ENCODE measurements around the gene DNAJB11. TPM values are rescaled to one million over a fixed set of nuclear protein-coding genes. Genes with fewer than 3 reads are reported as not detected.

The DNAJB11 gene
- total and polyA plus RNA-seq, 2 of the 4 experiments (the other 2 are of a cell fraction), result 27.4 to 48.6 TPM

GRCh38 chr3:186540835-186541226 is 29.7 kb upstream of the DNAJB11 start:
- WGBS, 2 experiments (ENCODE audit: extremely low coverage in 2 of 2, insufficient read length in 1 of 2), result no CpG with 5 or more reads among the region's 2 CpGs
- Histone ChIP-seq H3K9me1 (ENCODE audit: insufficient read depth, low read length) (no peaks in the 10 kb centered on the region; the same call in 1 of the 2 replicates), H2BK15ac (ENCODE audit: low read depth, low read length) (no peak overlapping the region), H2AK5ac (ENCODE audit: low read depth, low read length) (no peak overlapping the region), H3K4ac (ENCODE audit: low read depth, low read length) (no peak overlapping the region), H3K18ac (ENCODE audit: low read depth, low read length) (no peak overlapping the region), H3K27me3 (ENCODE audit: control insufficient read depth, insufficient read depth, low read length) (no peaks in the 10 kb centered on the region), H3K4me2 (ENCODE audit: low read depth, low read length) (no peak overlapping the region), H3K79me1 (ENCODE audit: low read depth in 1 of 2, low read length in 2 of 2) (no peaks in the 10 kb centered on the region), H3K14ac (replicated peaks; ENCODE audit: low read depth, low read length) (no peak overlapping the region), H2BK120ac (ENCODE audit: low read depth, low read length) (no peak overlapping the region), H3K27ac (ENCODE audit: insufficient read depth, low read length) (no peak overlapping the region), H3K9me3 (ENCODE audit: control insufficient read depth, insufficient read depth, low read length) (no peaks in the 10 kb centered on the region), H4K91ac (ENCODE audit: insufficient read depth, low read depth, low read length) (no peak overlapping the region), H2BK20ac (ENCODE audit: low read depth, low read length) (no peak overlapping the region), H3K23ac (ENCODE audit: low read depth, low read length) (no peak overlapping the region), H2AFZ (replicated peaks; ENCODE audit: low read length, poor library complexity) (no peak overlapping the region), H4K20me1 (ENCODE audit: insufficient read depth, low read length) (no peaks in the 10 kb centered on the region), H2BK5ac (ENCODE audit: low read depth, low read length, poor library complexity, severe bottlenecking) (no peak overlapping the region), H3K4me1 (ENCODE audit: control insufficient read depth, insufficient read depth, low read length) (no peaks in the 10 kb centered on the region), H3K56ac (ENCODE audit: extremely low read depth, insufficient read depth, low read length) (no peak overlapping the region), H4K8ac (ENCODE audit: low read depth in 2 of 2, low read length in 2 of 2) (no peak overlapping the region), H3K36me3 (ENCODE audit: control insufficient read depth, insufficient read depth, low read length) (0 out of 2 replicates have a peak, but pooled peaks cover 2% of the 10 kb centered on the region), H3K9ac (ENCODE audit: low read depth, low read length) (no peak overlapping the region), H2AK9ac (replicated peaks; ENCODE audit: low read depth, low read length, poor library complexity) (no peak overlapping the region), H4K5ac (ENCODE audit: low read depth, low read length) (no peak overlapping the region), H3K4me3 (ENCODE audit: insufficient read depth, low read depth, low read length) (no peak overlapping the region)
- peak; percentile 28 for DNase-seq
- TF ChIP-seq BHLHE40 (IDR thresholded peaks at IDR 0.05; ENCODE audit: low read depth, low read length), result 0 out of 2 replicates have a peak, but pooled peaks have one; percentile 11
- no peak for TF ChIP-seq CTCF (conservative IDR thresholded peaks at IDR 0.05; ENCODE audit: low read depth, low read length)
- TF ChIP-seq FOS (IDR thresholded peaks at IDR 0.05; ENCODE audit: low read depth, low read length), result peak; percentile 49; the same call in 1 of the 2 replicates
- TF ChIP-seq MAZ (IDR thresholded peaks at IDR 0.05; ENCODE audit: borderline replicate concordance, low read depth, low read length), result no peak
- TF ChIP-seq SMC3 (IDR thresholded peaks at IDR 0.05; ENCODE audit: low read depth, low read length), result no peak
- TF ChIP-seq CHD1 (IDR thresholded peaks at IDR 0.05; ENCODE audit: low read depth, low read length), result no peak
- no peak for TF ChIP-seq RAD21 (IDR thresholded peaks at IDR 0.05; ENCODE audit: low read length)
- TF ChIP-seq CEBPB (IDR thresholded peaks at IDR 0.05; ENCODE audit: low read depth, low read length), result no peak
- TF ChIP-seq MAFK (IDR thresholded peaks at IDR 0.05; ENCODE audit: low read depth, low read length), result no peak
- 0 out of 2 replicates have a peak, but pooled peaks have one; percentile 1 for TF ChIP-seq POLR2A (IDR thresholded peaks at IDR 0.05; ENCODE audit: low read depth, low read length)
- TF ChIP-seq RFX5 (IDR thresholded peaks at IDR 0.05; ENCODE audit: low read depth, low read length), result no peak
- no peak for TF ChIP-seq ELK1 (IDR thresholded peaks at IDR 0.05; ENCODE audit: borderline replicate concordance, low read depth, low read length)
- intact Hi-C loops (cut with micrococcal nuclease) (loop anchor here (1.0 to 5.0 kb wide), 5 partner anchors 76 to 558 kb away; partner anchors contain the start of gene ETV5), dilution Hi-C loops (cut with HindIII; ENCODE audit: low sequenced_read_pairs, unreplicated experiment) (no loop called here), in situ Hi-C loops (cut with MboI; ENCODE audit: low sequenced_read_pairs) (no loop called here)
- CTCF ChIA-PET, result interaction anchor here (0.6 to 2.1 kb wide), 11 partner anchors 9 to 570 kb away, joined by 3 to 17 read pairs (median 4); no protein-coding TSS in a partner anchor
- peak; percentile 45 for ATAC-seq (ENCODE audit: low read depth)
- POLR2A ChIA-PET (ENCODE audit: unreplicated experiment), result interaction anchor here (0.6 kb wide), 1 partner anchor 246 kb away, joined by 3 read pairs; no protein-coding TSS in a partner anchor
- BruUV-seq (replicated peaks), result no TSS peak

Measured in IMR-90 (cell line).